M059J (cell line): ENCODE data around the gene TDRD15. TPM values are rescaled to one million over a fixed set of nuclear protein-coding genes. Genes with fewer than 3 reads are reported as not detected.
"Not testable (repeated sequence)": the region's sequence is repeated elsewhere in the genome, so short reads cannot be mapped to it uniquely, and the experiment has no call there.

Experiments
- DNase-seq: peaks from one replicate; pipeline ENCODE4 v3.0.0-alpha.2; 2012; ENCODE audit warnings: low read depth
- total RNA-seq: library from RNA; depleted of rRNA; stranded (reverse); fragments of >200 nt; shearing (Covaris generic); gene quantifications from 2 replicates; pipeline ENCODE4 v1.2.3, GENCODE V29; 2014; rRNA removed

The TDRD15 gene
- not detected in 2 replicates for total RNA-seq

GRCh38 chr2:21123473-21124393, at the start of gene TDRD15:
TDRD15 (plus strand) TSS chr2:21123968; CDS start chr2:21137468, 13,500 bp downstream.
- no peak for DNase-seq

GRCh38 chr2:21078296-21078695, 45.5 kb upstream of the TDRD15 start:
- no peak for DNase-seq

GRCh38 chr2:21083482-21083881, 40.3 kb upstream of the TDRD15 start:
- no peak for DNase-seq

- no peak for DNase-seq
Observed at GRCh38 chr2:21084401-21084800, 39.4 kb upstream of the TDRD15 start.

GRCh38 chr2:21092308-21092869, 31.4 kb upstream of the TDRD15 start:
- no peak for DNase-seq

GRCh38 chr2:21095178-21095577, 28.6 kb upstream of the TDRD15 start:
- no peak for DNase-seq

- DNase-seq, result no peak
Observed at GRCh38 chr2:21095714-21096113, 28.1 kb upstream of the TDRD15 start.

- DNase-seq, result no peak
Observed at GRCh38 chr2:21096458-21096857, 27.3 kb upstream of the TDRD15 start.

- DNase-seq, result no peak
Observed at GRCh38 chr2:21097331-21097730, 26.4 kb upstream of the TDRD15 start.

GRCh38 chr2:21098294-21098693, 25.5 kb upstream of the TDRD15 start:
- DNase-seq, result no peak

- DNase-seq, result no peak
Observed at GRCh38 chr2:21099281-21099907, 24.4 kb upstream of the TDRD15 start.

GRCh38 chr2:21101514-21102155, 22.1 kb upstream of the TDRD15 start:
- not testable (repeated sequence) for DNase-seq

GRCh38 chr2:21102356-21102755, 21.4 kb upstream of the TDRD15 start:
- no peak for DNase-seq

GRCh38 chr2:21103274-21103891, 20.4 kb upstream of the TDRD15 start:
- no peak for DNase-seq

- no peak for DNase-seq
Observed at GRCh38 chr2:21104030-21104660, 19.6 kb upstream of the TDRD15 start.

GRCh38 chr2:21111012-21111411, 12.8 kb upstream of the TDRD15 start:
- no peak for DNase-seq

- DNase-seq, result no peak
Observed at GRCh38 chr2:21117688-21118087, 6.1 kb upstream of the TDRD15 start.

- peak; percentile 21 for DNase-seq
Observed at GRCh38 chr2:21118302-21118920, 5.4 kb upstream of the TDRD15 start.

- DNase-seq, result no peak
Observed at GRCh38 chr2:21131861-21132260, 8.1 kb downstream of the TDRD15 start.

- no peak for DNase-seq
Observed at GRCh38 chr2:21135585-21135984, 11.8 kb downstream of the TDRD15 start.

- no peak for DNase-seq
Observed at GRCh38 chr2:21142149-21142548, 18.4 kb downstream of the TDRD15 start.
